Measurements from ENCODE around the gene HIRIP3.

- no peak for TF ChIP-seq NFYB (CRISPR knock-in tag; conservative IDR thresholded peaks at IDR 0.05; ENCODE audit: low read depth)
- no peak for TF ChIP-seq CTCF (IDR thresholded peaks at IDR 0.05)
- no peak for TF ChIP-seq GRHL2 (CRISPR knock-in tag; IDR thresholded peaks at IDR 0.05; ENCODE audit: insufficient replicate concordance, severe bottlenecking)
- no peak for TF ChIP-seq ZBTB21 (CRISPR knock-in tag; IDR thresholded peaks at IDR 0.05; ENCODE audit: borderline replicate concordance)
- no peak for TF ChIP-seq STAT6 (CRISPR knock-in tag; conservative IDR thresholded peaks at IDR 0.05; ENCODE audit: low read depth)
- no peak for TF ChIP-seq KAT7 (CRISPR knock-in tag; IDR thresholded peaks at IDR 0.05; ENCODE audit: borderline replicate concordance)
Measured at GRCh38 chr16:29986231-29986630, 9.2 kb downstream of the HIRIP3 start.

Measured in WTC11 (cell line).